ENCODE data around the gene PC. TPM values are rescaled to one million over a fixed set of nuclear protein-coding genes. Genes with fewer than 3 reads are reported as not detected.

Gene PC
- total RNA-seq, 1 experiment from 2014 or later, result 24.5 TPM

DNA sequence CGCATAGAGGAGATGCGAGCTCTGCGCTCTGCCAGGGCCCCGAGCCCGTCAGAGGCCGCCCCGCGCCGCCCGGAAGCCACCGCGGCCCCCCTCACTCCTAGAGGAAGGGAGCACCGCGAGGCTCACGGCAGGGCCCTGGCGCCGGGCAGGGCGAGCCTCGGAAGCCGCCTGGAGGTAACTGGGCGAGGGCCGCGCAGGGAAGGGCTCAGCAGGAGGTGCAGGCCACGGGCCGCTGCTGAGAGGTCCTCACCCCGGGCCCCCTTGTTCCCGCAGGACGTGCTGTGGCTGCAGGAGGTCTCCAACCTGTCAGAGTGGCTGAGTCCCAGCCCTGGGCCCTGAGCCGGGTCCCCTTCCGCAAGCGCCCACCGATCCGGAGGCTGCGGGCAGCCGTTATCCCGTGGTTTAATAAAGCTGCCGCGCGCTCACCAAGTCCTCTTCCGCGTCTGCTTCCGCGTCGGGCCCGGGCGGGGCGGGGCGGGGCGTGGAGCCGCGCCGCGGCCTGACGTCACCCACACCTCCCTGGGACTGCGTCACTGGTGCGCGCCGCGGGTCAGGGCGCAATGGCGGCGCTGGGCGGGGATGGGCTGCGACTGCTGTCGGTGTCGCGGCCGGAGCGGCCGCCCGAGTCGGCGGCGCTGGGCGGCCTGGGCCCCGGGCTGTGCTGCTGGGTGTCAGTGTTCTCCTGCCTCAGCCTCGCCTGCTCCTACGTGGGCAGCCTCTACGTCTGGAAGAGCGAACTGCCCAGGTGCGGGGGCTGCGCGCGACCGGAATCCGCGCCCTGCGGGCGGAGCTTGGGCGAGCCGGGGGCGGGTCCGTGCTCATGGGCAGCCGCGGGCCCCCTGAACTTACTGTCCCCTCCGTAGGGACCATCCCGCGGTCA lies 115.0 kb downstream of the PC start, which contains the start of gene RCE1:
RCE1 (plus strand) TSS at position 546 of the 880 bp plus-strand sequence; CDS start at position 561, 15 bp downstream.
- intact Hi-C loops (cut with micrococcal nuclease), result no loop called here
- no peaks in the 10 kb centered on the region for H4K20me1 ChIP-seq (ENCODE audit: low read length)
- TF ChIP-seq EZH2 (IDR thresholded peaks at IDR 0.05; ENCODE audit: low read length, unreplicated experiment) (no peak), CTCF (conservative IDR thresholded peaks at IDR 0.05; ENCODE audit: low read depth, low read length) (no peak), EZH2phosphoT487 (IDR thresholded peaks at IDR 0.05; ENCODE audit: borderline replicate concordance, low read length) (no peak)
- ChIA-PET CTCF (no interaction called here), POLR2A (ENCODE audit: unreplicated experiment) (interaction anchor here (0.5 to 0.6 kb wide), 3 partner anchors 13 to 498 kb away, joined by 3 to 4 read pairs (median 3); no protein-coding TSS in a partner anchor)
- peak within 1 kb of the TSS; percentile 96 for H3K4me3 ChIP-seq (ENCODE audit: low read length)
- DNase-seq, result peak; percentile 95
- H3K36me3 ChIP-seq (ENCODE audit: low read depth, low read length), result peaks cover 27% of the 10 kb centered on the region
- peak within 1 kb of the TSS; percentile 87 for H3K27ac ChIP-seq (ENCODE audit: low read length)
- ATAC-seq, result peak; percentile 79
- BruUV-seq (replicated peaks), result no TSS peak
- H3K9ac ChIP-seq (ENCODE audit: low read length), result peak within 1 kb of the TSS; percentile 99
- H3K27me3 ChIP-seq (ENCODE audit: low read length), result no peaks in the 10 kb centered on the region
- H3K79me2 ChIP-seq (ENCODE audit: low read length), result peaks cover 45% of the 10 kb centered on the region
- peak within 1 kb of the TSS; percentile 92 for H3K4me2 ChIP-seq (ENCODE audit: low read length)
- H3F3A ChIP-seq (ENCODE audit: low read length, unreplicated experiment), result no peaks in the 10 kb centered on the region
- H3K4me1 ChIP-seq (ENCODE audit: insufficient read depth, low read length), result peaks cover 35% of the 10 kb centered on the region
- H3K9me2 ChIP-seq (replicated peaks; ENCODE audit: low read length), result no peaks in the 10 kb centered on the region
- no peaks in the 10 kb centered on the region for H3K9me3 ChIP-seq (ENCODE audit: low read length)
- peak within 1 kb of the TSS; percentile 77 for H2AFZ ChIP-seq (ENCODE audit: low read length)

GRCh38 chr11:66842501-66842895 lies 115.7 kb downstream of the PC start:
- ChIA-PET CTCF (no interaction called here), POLR2A (ENCODE audit: unreplicated experiment) (interaction anchor here (0.6 kb wide), 1 partner anchor 497 kb away, joined by 4 read pairs; no protein-coding TSS in a partner anchor)
- TF ChIP-seq CTCF (conservative IDR thresholded peaks at IDR 0.05; ENCODE audit: low read depth, low read length) (no peak), EZH2phosphoT487 (IDR thresholded peaks at IDR 0.05; ENCODE audit: borderline replicate concordance, low read length) (no peak), EZH2 (IDR thresholded peaks at IDR 0.05; ENCODE audit: low read length, unreplicated experiment) (no peak)
- Histone ChIP-seq H3K4me3 (ENCODE audit: low read length) (peak overlapping the region; percentile 96), H3K4me1 (ENCODE audit: insufficient read depth, low read length) (peaks cover 35% of the 10 kb centered on the region), H3F3A (ENCODE audit: low read length, unreplicated experiment) (no peaks in the 10 kb centered on the region), H3K9me3 (ENCODE audit: low read length) (no peaks in the 10 kb centered on the region), H3K9me2 (replicated peaks; ENCODE audit: low read length) (no peaks in the 10 kb centered on the region), H4K20me1 (ENCODE audit: low read length) (no peaks in the 10 kb centered on the region), H3K9ac (ENCODE audit: low read length) (peak overlapping the region; percentile 99), H2AFZ (ENCODE audit: low read length) (peak overlapping the region; percentile 77; the same call in 1 of the 2 replicates), H3K4me2 (ENCODE audit: low read length) (peak overlapping the region; percentile 92), H3K36me3 (ENCODE audit: low read depth, low read length) (peaks cover 20% of the 10 kb centered on the region; the same call in 1 of the 2 replicates), H3K79me2 (ENCODE audit: low read length) (peaks cover 45% of the 10 kb centered on the region), H3K27ac (ENCODE audit: low read length) (peak overlapping the region; percentile 87), H3K27me3 (ENCODE audit: low read length) (no peaks in the 10 kb centered on the region)
- DNase-seq, result no peak
- ATAC-seq, result peak; percentile 4
- intact Hi-C loops (cut with micrococcal nuclease), result no loop called here
- BruUV-seq (replicated peaks), result no TSS peak

All from PC-3 (cell line).